ENCODE results near the gene COL27A1. TPM values are rescaled to one million over a fixed set of nuclear protein-coding genes. Genes with fewer than 3 reads are reported as not detected.

The COL27A1 gene
- total RNA-seq, 1 donor from 2014 or later = 3.9 TPM

GRCh38 chr9:114130141-114130540, 25.2 kb upstream of the COL27A1 start:
- Mint-ChIP-seq H3K36me3 (ENCODE audit: unreplicated experiment) (peaks cover 4% of the 10 kb centered on the region), H3K9me3 (ENCODE audit: unreplicated experiment) (peaks cover 3% of the 10 kb centered on the region), H3K4me3 (ENCODE audit: unreplicated experiment) (no peak overlapping the region), H3K4me1 (ENCODE audit: low read depth, unreplicated experiment) (no peaks in the 10 kb centered on the region), H3K27ac (ENCODE audit: unreplicated experiment) (no peak overlapping the region), H3K27me3 (ENCODE audit: unreplicated experiment) (peaks cover 3% of the 10 kb centered on the region)
- no peak for DNase-seq
- TF ChIP-seq, protein P1, sequence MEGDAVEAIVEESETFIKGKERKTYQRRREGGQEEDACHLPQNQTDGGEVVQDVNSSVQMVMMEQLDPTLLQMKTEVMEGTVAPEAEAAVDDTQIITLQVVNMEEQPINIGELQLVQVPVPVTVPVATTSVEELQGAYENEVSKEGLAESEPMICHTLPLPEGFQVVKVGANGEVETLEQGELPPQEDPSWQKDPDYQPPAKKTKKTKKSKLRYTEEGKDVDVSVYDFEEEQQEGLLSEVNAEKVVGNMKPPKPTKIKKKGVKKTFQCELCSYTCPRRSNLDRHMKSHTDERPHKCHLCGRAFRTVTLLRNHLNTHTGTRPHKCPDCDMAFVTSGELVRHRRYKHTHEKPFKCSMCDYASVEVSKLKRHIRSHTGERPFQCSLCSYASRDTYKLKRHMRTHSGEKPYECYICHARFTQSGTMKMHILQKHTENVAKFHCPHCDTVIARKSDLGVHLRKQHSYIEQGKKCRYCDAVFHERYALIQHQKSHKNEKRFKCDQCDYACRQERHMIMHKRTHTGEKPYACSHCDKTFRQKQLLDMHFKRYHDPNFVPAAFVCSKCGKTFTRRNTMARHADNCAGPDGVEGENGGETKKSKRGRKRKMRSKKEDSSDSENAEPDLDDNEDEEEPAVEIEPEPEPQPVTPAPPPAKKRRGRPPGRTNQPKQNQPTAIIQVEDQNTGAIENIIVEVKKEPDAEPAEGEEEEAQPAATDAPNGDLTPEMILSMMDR (IDR thresholded peaks at IDR 0.05; ENCODE audit: partially characterized antibody, unreplicated experiment) = no peak

DNA sequence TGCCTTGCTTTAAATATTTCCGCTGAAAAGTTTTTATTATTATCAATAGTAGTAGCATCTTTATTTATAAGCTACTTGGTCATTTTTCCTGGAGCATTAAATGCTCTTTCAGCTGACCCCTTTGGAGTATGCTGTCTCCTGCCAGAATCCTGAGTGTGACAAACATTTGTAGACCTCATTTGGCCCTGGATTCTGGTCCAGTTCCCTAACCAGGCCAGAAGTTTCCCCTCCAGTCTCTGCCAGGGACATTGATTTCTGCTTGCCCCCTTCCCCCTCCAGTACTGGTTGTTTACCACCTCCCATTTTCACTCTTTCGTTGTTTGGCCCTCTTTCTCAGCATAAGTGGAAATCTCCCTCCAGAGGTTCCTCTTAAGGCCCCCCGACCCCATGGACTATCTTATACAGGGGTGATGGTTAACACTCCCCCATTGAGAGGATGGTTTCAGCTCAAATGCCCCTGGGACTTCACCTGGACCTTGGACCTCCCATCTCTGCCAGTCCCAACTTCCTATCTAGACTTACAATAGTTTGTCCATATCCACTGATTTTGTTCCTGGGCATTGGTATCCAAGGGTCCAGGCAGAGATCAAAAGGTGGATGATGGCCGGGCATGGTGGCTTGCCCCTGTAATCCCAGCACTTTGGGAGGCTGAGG, 24.6 kb upstream of the COL27A1 start:
- peaks cover 4% of the 10 kb centered on the region for H3K36me3 Mint-ChIP-seq (ENCODE audit: unreplicated experiment)
- TF ChIP-seq, protein P1 (IDR thresholded peaks at IDR 0.05; ENCODE audit: partially characterized antibody, unreplicated experiment) = no peak
- no peaks in the 10 kb centered on the region for H3K4me1 Mint-ChIP-seq (ENCODE audit: low read depth, unreplicated experiment)
- DNase-seq = no peak
- H3K27ac Mint-ChIP-seq (ENCODE audit: unreplicated experiment) = no peak overlapping the region
- no peak overlapping the region for H3K4me3 Mint-ChIP-seq (ENCODE audit: unreplicated experiment)
- H3K27me3 Mint-ChIP-seq (ENCODE audit: unreplicated experiment) = peaks cover 5% of the 10 kb centered on the region
- peaks cover 3% of the 10 kb centered on the region for H3K9me3 Mint-ChIP-seq (ENCODE audit: unreplicated experiment)

GRCh38 chr9:114131808-114132549, 23.4 kb upstream of the COL27A1 start:
- no peak overlapping the region for H3K27ac Mint-ChIP-seq (ENCODE audit: unreplicated experiment)
- H3K9me3 Mint-ChIP-seq (ENCODE audit: unreplicated experiment) = peaks cover 3% of the 10 kb centered on the region
- peaks cover 5% of the 10 kb centered on the region for H3K27me3 Mint-ChIP-seq (ENCODE audit: unreplicated experiment)
- no peak overlapping the region for H3K4me3 Mint-ChIP-seq (ENCODE audit: unreplicated experiment)
- TF ChIP-seq, protein P1 (IDR thresholded peaks at IDR 0.05; ENCODE audit: partially characterized antibody, unreplicated experiment) = no peak
- H3K4me1 Mint-ChIP-seq (ENCODE audit: low read depth, unreplicated experiment) = no peaks in the 10 kb centered on the region
- DNase-seq = no peak
- peaks cover 4% of the 10 kb centered on the region for H3K36me3 Mint-ChIP-seq (ENCODE audit: unreplicated experiment)

- TF ChIP-seq, protein P1 (IDR thresholded peaks at IDR 0.05; ENCODE audit: partially characterized antibody, unreplicated experiment) = no peak
- no peak overlapping the region for H3K4me3 Mint-ChIP-seq (ENCODE audit: unreplicated experiment)
- DNase-seq = no peak
- H3K27ac Mint-ChIP-seq (ENCODE audit: unreplicated experiment) = no peak overlapping the region
- H3K4me1 Mint-ChIP-seq (ENCODE audit: low read depth, unreplicated experiment) = no peaks in the 10 kb centered on the region
- peaks cover 10% of the 10 kb centered on the region for H3K36me3 Mint-ChIP-seq (ENCODE audit: unreplicated experiment)
- peaks cover 5% of the 10 kb centered on the region for H3K9me3 Mint-ChIP-seq (ENCODE audit: unreplicated experiment)
- peaks cover 5% of the 10 kb centered on the region for H3K27me3 Mint-ChIP-seq (ENCODE audit: unreplicated experiment)
Observed at GRCh38 chr9:114132550-114132918, 22.8 kb upstream of the COL27A1 start.

GRCh38 chr9:114134827-114135396, 20.4 kb upstream of the COL27A1 start:
- Mint-ChIP-seq H3K9me3 (ENCODE audit: unreplicated experiment) (peaks cover 8% of the 10 kb centered on the region), H3K36me3 (ENCODE audit: unreplicated experiment) (peaks cover 14% of the 10 kb centered on the region), H3K4me3 (ENCODE audit: unreplicated experiment) (no peak overlapping the region), H3K4me1 (ENCODE audit: low read depth, unreplicated experiment) (no peaks in the 10 kb centered on the region), H3K27me3 (ENCODE audit: unreplicated experiment) (peaks cover 3% of the 10 kb centered on the region), H3K27ac (ENCODE audit: unreplicated experiment) (no peak overlapping the region)
- no peak for DNase-seq
- TF ChIP-seq, protein P1 (IDR thresholded peaks at IDR 0.05; ENCODE audit: partially characterized antibody, unreplicated experiment) = no peak
